Neural cell (in vitro differentiated cells): Measurements from ENCODE around the gene STX5.

Source experiments
- CTCF ChIP-seq: fragments of 450-650 bp; IDR thresholded peaks from 2 replicates; pipeline ENCODE4 v1.5.1; 2014; ENCODE audit warnings: antibody characterized with exemption, mild to moderate bottlenecking, moderate library complexity; ENCODE audit not compliant: poor library complexity, severe bottlenecking
- POLR2AphosphoS5 ChIP-seq: IDR thresholded peaks from 2 replicates; pipeline ENCODE4 v1.6.1; 2012
- RAD21 ChIP-seq: fragments of 450-650 bp; conservative IDR thresholded peaks from 2 replicates; pipeline ENCODE4 v1.6.1; 2014; ENCODE audit warnings: antibody characterized with exemption, mild to moderate bottlenecking, moderate library complexity
- SMC3 ChIP-seq: fragments of 450-650 bp; conservative IDR thresholded peaks from 2 replicates; pipeline ENCODE4 v1.6.1; 2014; ENCODE audit warnings: antibody characterized with exemption, mild to moderate bottlenecking, moderate library complexity; ENCODE audit not compliant: poor library complexity

- no peak for TF ChIP-seq CTCF
- peak; percentile 6 for TF ChIP-seq RAD21
- TF ChIP-seq POLR2AphosphoS5: peak; percentile 98
- peak; percentile 30 for TF ChIP-seq SMC3
Measured at GRCh38 chr11:62831520-62832335, at the start of gene STX5.
